Fibroblast of skin of left quadriceps (primary cell): ENCODE measurements around the gene SLC24A3.

ENCODE experiments used
- DNase-seq, 2 experiments: peaks; one replicate each; pipeline ENCODE4 v3.0.0-alpha.2; 2013; ENCODE audit warnings: low read depth in 2 of 2

The SLC24A3 gene

DNA sequence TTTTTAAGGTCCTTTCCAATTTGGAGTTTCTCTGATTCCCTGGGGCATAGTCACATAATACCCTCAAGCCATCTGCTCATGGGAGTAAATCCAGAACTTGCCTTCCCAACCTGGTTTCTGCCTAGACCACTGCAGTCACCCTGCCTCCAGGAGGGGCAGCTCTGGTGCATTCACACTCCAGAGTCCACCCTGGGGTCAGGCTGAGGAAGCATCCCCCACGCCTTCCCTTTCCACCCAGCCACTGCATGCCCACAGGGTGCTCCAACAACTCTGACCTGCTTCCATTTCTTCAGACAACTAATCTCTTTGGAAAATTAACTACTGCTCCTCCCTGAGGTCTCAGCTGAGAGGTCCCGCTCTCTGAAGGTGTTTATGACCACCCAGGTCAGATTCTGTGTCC, 334.2 kb downstream of the SLC24A3 start:
- DNase-seq, result no peak

DNA sequence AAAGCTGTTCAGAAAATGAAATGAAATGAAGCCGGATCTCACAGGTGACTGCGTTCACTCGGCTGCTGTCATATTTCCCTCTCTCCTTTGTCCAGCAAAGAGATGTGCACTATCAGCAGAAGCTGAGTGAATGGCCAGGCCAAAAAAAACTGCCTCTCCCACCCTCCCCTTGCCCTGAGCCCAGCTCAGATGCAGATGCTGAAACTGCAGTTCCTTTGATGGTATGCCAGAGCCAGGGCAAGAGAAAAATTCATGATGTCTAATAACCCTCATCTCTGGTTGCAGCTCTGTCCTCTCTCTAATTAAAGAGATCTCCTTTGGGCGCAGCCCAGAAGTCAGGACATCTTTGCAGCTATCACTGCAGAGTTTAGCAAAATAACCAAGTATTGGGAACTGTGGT, 335.1 kb downstream of the SLC24A3 start:
- DNase-seq, result no peak

GRCh38 chr20:19549896-19550295, 337.5 kb downstream of the SLC24A3 start:
- DNase-seq, result no peak

GRCh38 chr20:19552221-19553180, 340.1 kb downstream of the SLC24A3 start:
- no peak for DNase-seq

- no peak for DNase-seq
Observed at GRCh38 chr20:19554666-19555065, 342.2 kb downstream of the SLC24A3 start.

DNA sequence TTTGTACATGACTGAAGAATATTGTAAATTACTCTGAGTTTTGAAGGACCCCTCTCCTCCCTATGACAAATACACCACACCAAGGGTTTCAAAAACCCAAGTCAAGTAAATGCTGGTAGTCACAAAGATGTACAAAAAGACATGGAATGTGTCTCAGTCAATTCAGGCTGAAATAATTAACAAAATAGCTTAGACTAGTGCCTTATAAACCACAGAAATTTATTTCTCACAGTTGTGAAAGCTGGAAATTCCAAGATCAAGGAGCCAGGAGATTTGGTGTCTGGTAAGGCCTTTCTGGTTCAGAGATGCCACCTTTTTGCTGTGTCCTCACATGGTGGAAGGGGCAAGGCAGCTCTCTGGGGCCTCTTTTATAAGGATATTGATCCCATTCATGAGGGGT, 343.3 kb downstream of the SLC24A3 start:
- DNase-seq, result no peak

DNA sequence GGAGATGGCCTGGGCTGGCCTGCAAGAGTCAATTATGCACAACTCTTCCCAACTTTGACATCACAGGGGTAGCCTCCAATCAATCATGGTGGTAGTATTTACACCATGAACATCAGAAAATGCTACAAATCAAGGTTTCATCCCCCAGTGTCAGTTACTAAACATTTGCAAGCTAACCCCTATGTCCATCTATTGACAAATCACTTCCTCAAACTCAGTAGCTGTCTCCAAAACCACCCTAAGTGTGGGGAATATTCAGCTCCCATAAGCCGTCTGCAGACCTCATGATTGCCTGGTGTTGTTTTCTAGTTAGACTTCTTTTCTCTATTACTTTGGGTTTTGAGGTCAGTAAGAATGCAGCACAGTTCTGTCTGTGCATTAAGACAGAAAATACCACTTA, 344.8 kb downstream of the SLC24A3 start:
- DNase-seq, result no peak

DNA sequence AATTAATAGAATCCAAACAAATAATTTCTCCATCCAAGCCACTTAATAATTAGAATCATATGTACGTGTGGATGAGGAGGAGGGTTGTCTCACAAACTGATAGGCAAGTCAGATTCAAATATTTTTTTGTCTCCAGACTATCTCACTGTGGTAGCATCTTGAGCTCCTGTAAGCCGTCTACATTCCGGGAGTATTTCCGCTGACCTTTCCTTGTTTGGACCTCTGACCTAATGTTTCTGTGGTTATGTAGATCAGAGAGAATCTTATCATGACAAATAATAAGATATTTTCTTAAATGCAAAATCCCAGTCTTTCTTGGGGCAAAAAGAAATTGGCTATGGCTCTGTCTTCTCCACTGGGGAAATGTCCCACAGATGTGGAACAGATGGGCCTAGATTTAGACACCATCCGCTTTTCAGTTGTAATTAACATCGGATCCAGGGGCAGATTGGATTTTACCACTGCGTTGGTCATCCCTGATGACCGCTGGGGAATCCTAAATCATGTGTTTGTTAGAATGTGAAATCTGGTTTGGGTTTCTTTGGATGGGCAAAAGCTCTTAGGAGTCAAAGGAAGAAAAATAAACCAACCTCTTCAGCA, 348.5 kb downstream of the SLC24A3 start:
- DNase-seq, result no peak

DNA sequence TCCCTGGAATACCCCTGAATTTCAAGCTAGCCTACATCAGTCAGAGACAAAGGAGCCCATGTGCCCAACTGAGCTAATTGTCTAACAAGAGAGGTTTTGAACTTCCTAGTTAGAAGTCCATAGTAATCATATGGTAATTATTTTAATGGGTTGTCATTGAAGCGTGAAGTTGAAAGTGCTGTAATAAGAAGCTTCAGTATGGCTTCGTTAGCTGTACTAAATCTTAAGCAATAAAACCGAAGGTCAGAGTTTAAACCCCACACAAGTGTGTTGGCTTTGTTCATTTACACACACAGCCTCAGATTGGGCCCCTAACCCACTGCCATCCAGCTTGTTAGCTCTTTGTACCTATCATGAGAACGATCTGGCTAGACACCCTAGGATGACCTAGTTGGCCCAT, 350.0 kb downstream of the SLC24A3 start:
- no peak for DNase-seq

DNA sequence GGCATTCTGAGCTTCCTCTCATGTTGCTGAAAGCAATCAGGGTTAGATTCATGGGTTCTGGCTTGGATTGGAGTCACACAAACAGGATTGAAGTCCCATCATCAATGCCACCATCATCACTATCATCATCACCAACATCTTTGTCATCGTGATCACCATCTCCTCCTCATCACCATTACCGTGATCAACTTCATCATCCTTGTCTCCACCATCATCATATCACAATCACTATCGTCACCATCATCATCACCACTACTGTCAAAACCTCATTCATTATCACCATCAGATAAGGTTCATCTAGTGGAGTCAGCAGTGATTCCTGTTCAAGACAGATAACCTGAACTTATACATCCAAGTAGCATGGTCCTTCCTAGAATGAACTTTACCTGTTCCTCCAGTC, 351.8 kb downstream of the SLC24A3 start:
- DNase-seq, result no peak

GRCh38 chr20:19565736-19566135, 353.3 kb downstream of the SLC24A3 start:
- no peak for DNase-seq

DNA sequence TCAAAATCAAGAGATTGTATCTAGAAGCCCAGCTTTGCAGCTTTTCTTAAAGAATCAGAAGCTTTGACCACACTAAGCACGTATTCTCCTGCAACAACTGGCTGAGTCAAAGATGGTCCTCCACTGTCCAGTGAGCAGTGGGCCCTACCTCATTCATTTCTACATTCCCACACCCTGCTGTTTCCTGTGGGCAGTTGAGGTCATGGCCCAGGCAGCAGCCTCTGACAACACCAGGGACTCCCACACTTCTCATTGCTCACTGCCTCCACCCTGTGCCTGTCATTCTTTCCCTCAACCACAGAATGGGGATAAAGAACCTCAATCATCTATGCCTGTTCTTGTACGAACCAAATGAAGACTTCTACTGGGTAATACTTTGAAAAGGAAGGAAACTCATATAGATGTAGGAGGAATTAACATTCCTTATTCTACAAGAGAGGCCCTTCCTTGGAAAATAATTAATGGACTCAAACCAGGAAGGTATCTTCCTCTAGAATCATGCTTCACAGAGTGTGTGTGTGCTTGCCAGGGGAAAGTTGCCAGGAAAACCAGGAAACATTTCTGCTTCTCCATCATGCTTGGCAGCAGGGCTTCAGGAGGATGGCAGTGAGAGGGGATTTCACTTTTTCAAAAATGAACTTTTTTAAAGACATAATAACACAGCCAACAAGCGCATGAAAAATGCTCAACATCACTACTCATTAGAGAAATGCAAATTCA, 353.9 kb downstream of the SLC24A3 start:
- no peak for DNase-seq

DNA sequence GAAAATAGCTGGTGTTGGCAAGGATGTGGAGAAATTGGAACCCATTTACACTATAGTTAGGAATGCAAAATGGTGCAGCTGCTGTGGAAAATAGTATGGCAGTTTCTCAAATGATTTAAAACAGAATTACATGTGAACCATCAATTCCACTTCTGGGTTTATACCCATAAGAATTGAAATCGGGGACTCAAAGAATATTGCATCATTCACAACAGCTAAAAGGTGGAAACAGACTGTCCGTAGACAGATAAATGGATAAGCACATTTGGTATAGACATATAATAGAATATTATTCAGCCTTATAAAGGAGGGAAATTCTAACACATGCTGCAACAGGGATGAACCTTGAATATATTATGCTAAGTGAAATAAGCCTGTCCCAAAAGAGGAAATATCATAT, 355.7 kb downstream of the SLC24A3 start:
- no peak for DNase-seq

GRCh38 chr20:19571996-19572395, 359.6 kb downstream of the SLC24A3 start:
- no peak for DNase-seq

DNA sequence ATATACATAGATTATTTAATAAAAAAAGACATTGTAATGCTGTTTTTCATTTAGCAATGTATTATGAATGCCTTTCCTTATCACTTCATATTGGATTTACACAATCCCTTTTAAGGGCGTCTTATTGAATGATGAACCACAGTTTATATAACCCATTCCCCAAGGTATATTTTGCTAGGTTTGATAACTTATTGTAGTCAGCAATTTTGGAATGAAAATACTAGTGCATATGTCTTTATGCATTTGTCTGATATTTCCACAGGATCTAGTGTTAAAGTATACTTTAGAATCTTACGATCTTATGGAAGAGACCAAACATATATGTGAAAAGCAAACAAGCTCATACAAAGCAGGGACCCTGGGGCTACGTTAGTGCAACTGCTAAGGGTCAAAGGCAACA, 365.2 kb downstream of the SLC24A3 start:
- DNase-seq, result no peak

- DNase-seq, result no peak
Observed at GRCh38 chr20:19582782-19583181, 370.3 kb downstream of the SLC24A3 start.

- peak; percentile 15 to 21 for DNase-seq
Observed at GRCh38 chr20:19583532-19584175, 371.2 kb downstream of the SLC24A3 start.

GRCh38 chr20:19588241-19588640, 375.8 kb downstream of the SLC24A3 start:
- DNase-seq, result no peak

GRCh38 chr20:19588732-19589131, 376.3 kb downstream of the SLC24A3 start:
- no peak for DNase-seq

GRCh38 chr20:19589787-19590362, 377.4 kb downstream of the SLC24A3 start:
- peak in 1 of 2 experiments; percentile 6 for DNase-seq

DNA sequence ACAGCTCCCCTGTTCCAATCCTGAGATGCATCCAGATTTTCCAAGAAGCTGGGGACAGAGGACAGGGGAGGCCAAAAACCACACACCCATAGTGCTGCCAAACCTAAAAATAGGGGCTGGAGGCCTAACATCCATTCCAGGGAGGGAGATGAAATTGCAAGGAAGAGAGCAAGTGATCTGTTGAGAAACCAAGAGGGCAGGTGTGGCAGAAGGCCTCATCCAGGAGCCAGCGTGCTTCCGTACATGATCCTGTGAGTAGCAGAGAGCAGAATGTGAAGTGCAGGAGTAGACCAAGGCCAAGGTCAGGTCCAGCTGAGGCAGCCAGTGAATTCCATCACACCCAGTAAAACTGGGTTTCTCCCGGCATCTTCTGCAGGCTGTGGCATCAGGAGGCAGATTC, 377.9 kb downstream of the SLC24A3 start:
- no peak for DNase-seq

DNA sequence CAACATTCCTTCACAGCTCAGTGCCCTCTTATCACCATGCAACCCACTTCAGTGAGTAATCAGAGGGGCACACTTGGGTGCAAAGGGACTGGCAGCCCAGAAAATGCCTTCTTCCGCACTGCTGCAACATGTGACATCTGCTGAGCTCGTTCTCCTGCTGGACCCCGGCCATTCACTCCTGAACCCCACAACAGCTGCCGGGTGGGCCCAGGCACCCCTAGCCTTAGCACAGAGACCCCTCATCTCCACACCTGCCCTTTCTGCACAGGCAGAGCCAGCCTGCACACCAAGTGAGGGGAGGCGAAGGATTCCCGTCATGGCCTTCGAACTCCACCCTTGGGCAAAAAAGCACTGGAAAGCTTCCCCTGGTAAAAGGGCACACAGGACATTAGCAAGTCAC, 381.3 kb downstream of the SLC24A3 start:
- no peak for DNase-seq
